Lung (tissue), 16 donors: Measurements from ENCODE around the gene TCF20. TPM values are rescaled to one million over a fixed set of nuclear protein-coding genes. Genes with fewer than 3 reads are reported as not detected.

ENCODE experiments used
- ATAC-seq: fragments of 200-7000 bp; cut with Tn5 transposase; one replicate; pipeline ENCODE4 v1.9.1; 2020; ENCODE audit warnings: moderate number of reproducible peaks; ENCODE audit not compliant: insufficient read depth, low FRiP score
- DNase-seq, 3 donors: peaks; one replicate each; pipeline ENCODE4 v3.0.0-alpha.2; 2013 to 2017
- H3K27ac ChIP-seq, 2 donors: one replicate each; pipeline ENCODE4 v1.5.1; 2013; ENCODE audit warnings: mild to moderate bottlenecking in 2 of 2, moderate library complexity in 2 of 2, control low read depth in 1 of 2, inconsistent platforms in 1 of 2, low read depth in 1 of 2, low read length in 1 of 2
- H3K27me3 ChIP-seq, 3 donors: one replicate each; pipeline ENCODE4 v1.5.1; 2013; ENCODE audit warnings: low read length in 2 of 3; ENCODE audit not compliant: control insufficient read depth in 3 of 3, insufficient read depth in 3 of 3
- H3K36me3 ChIP-seq, 4 donors: one replicate each; pipeline ENCODE4 v1.5.1; 2013; ENCODE audit warnings: low read length in 4 of 4, mild to moderate bottlenecking in 1 of 4, moderate library complexity in 1 of 4; ENCODE audit not compliant: control insufficient read depth in 4 of 4, insufficient read depth in 4 of 4
- H3K4me1 ChIP-seq, 5 donors: one replicate each; pipeline ENCODE4 v1.5.1; 2013; ENCODE audit warnings: low read length in 5 of 5, mild to moderate bottlenecking in 2 of 5, moderate library complexity in 1 of 5; ENCODE audit not compliant: control insufficient read depth in 5 of 5, insufficient read depth in 5 of 5
- H3K4me3 ChIP-seq: one replicate; pipeline ENCODE4 v1.5.1; 2013; ENCODE audit warnings: mild to moderate bottlenecking, control low read depth, moderate library complexity
- H3K9ac ChIP-seq, 2 donors: one replicate each; pipeline ENCODE4 v1.5.1; 2013; ENCODE audit warnings: low read length in 2 of 2, control low read depth in 1 of 2; ENCODE audit not compliant: insufficient read depth in 1 of 2
- H3K9me3 ChIP-seq, 4 donors: one replicate each; pipeline ENCODE4 v1.5.1; 2013; ENCODE audit warnings: low read length in 3 of 4, mild to moderate bottlenecking in 1 of 4, moderate library complexity in 1 of 4; ENCODE audit not compliant: control insufficient read depth in 4 of 4, insufficient read depth in 3 of 4
- WGBS, 2 donors: extraction: QIAGEN DNeasy Blood & Tissue Kit; methylation state at CpG; one replicate each; pipeline ENCODE4 v1.1.7; 2013; 5-methylcytosine and 5-hydroxymethylcytosine counted together
- long read RNA-seq, 5 donors: transcript quantifications; one replicate each; lab custom pipeline, GENCODE V29; 2026
- polyA plus RNA-seq, 2 donors: library from polyadenylated mRNA; stranded (reverse); fragments of 200-250 nt; gene quantifications; one replicate each; pipeline ENCODE4 v1.2.1, GENCODE V29; 2013
- total RNA-seq, 2 donors: library from RNA; depleted of rRNA in 1 of 2; stranded (reverse); fragments of >200 nt in 1 of 2; gene quantifications; one replicate each; pipeline ENCODE4 v1.2.1, GENCODE V29; 2014 to 2021
- TF ChIP-seq, protein P1 (sequence below): IDR thresholded peaks from 2 replicates; pipeline ENCODE4 v1.5.1; 2012; ENCODE audit warnings: mild to moderate bottlenecking; ENCODE audit errors: control extremely low read depth, extremely low read depth
- donor health status: control.
- donor health status: control.
- donor health status: Bipolar disorder and iron deficiency.
- donor health status: healthy.
- donor health status: DM: yes; HTN: yes; CAD: no.

TCF20 gene
- 10 to 100 TPM; 31.4 to 41.5 TPM for total RNA-seq
- polyA plus RNA-seq = 10 to 100 TPM in 1 of 2 donors, 1 to 10 TPM in 1; 9.7 to 13.9 TPM
- long read RNA-seq, donor 1, full-length matches to known transcripts = 4 of 10 reads
- long read RNA-seq, donor 1, partial matches to known transcripts = 6 of 10 reads
- long read RNA-seq, donor 1, other reads (novel, unspliced or antisense) = 0 of 10 reads
- long read RNA-seq, donor 2, full-length matches to known transcripts = 4 of 4 reads
- long read RNA-seq, donor 2, partial matches to known transcripts = 0 of 4 reads
- long read RNA-seq, donor 2, other reads (novel, unspliced or antisense) = 0 of 4 reads
- long read RNA-seq, donor 3, full-length matches to known transcripts = 3 of 3 reads
- long read RNA-seq, donor 3, partial matches to known transcripts = 0 of 3 reads
- long read RNA-seq, donor 3, other reads (novel, unspliced or antisense) = 0 of 3 reads
- long read RNA-seq, donor 4 = 0 reads
- long read RNA-seq, donor 5, full-length matches to known transcripts = 8 of 14 reads
- long read RNA-seq, donor 5, partial matches to known transcripts = 6 of 14 reads
- long read RNA-seq, donor 5, other reads (novel, unspliced or antisense) = 0 of 14 reads

DNA sequence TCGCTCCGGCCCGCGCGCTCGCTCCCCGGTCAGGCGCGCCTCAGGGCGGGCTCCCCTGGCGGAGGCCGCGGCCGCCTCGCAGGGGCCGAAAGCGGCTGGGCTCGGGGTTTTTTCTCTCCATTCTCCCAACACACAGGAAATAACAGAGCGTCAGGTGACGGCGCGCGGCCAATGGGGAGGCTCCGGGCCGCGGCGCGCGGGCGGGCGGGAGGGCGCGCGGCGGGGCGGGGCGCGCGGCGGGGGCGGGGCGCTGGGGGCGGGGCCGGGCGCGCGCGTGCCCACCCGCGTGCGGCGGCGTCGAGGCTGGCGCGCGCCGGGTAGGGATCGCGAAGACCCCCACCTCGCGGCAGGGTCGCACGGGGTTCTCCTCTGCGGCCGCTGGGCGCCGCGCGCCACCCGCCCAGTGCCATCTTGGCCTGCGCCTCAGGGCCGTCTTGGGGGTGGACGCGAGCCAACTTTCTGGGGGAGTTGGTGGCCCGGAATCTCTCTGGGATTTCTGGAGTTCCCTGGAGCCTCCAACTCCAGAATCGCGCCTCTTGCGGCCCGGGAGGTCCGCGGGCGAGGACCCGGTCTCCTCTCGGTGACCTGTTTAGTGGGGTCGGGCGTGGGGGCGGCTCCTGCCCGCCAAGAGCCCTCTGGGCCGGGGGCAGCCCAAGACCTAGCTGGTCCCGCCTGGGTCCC lies at the start of gene TCF20:
Gene TCF20 (minus strand): TSS at position 144 of the 681 bp plus-strand sequence. CDS start 55,348 bp downstream, outside the sequence.
- Histone ChIP-seq H3K9ac (peak within 1 kb of the TSS in 1 of 2 donors; percentile 46), H3K27me3 (no peaks in the 10 kb centered on the region), H3K27ac (peak within 1 kb of the TSS; percentile 72 to 92), H3K4me3 (peak within 1 kb of the TSS; percentile 98), H3K9me3 (no peaks in the 10 kb centered on the region), H3K4me1 (peaks cover 0 to 7% (median 4%) of the 10 kb centered on the region in 5 donors), H3K36me3 (no peaks in the 10 kb centered on the region)
- 7 to 14% methylated on average over 45 to 91 of the region's 91 CpGs for WGBS, 2 donors
- DNase-seq (peak; percentile 81 to 88 (median 86)), ATAC-seq (peak; percentile 73)
- TF ChIP-seq, protein P1, sequence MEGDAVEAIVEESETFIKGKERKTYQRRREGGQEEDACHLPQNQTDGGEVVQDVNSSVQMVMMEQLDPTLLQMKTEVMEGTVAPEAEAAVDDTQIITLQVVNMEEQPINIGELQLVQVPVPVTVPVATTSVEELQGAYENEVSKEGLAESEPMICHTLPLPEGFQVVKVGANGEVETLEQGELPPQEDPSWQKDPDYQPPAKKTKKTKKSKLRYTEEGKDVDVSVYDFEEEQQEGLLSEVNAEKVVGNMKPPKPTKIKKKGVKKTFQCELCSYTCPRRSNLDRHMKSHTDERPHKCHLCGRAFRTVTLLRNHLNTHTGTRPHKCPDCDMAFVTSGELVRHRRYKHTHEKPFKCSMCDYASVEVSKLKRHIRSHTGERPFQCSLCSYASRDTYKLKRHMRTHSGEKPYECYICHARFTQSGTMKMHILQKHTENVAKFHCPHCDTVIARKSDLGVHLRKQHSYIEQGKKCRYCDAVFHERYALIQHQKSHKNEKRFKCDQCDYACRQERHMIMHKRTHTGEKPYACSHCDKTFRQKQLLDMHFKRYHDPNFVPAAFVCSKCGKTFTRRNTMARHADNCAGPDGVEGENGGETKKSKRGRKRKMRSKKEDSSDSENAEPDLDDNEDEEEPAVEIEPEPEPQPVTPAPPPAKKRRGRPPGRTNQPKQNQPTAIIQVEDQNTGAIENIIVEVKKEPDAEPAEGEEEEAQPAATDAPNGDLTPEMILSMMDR = no peak

DNA sequence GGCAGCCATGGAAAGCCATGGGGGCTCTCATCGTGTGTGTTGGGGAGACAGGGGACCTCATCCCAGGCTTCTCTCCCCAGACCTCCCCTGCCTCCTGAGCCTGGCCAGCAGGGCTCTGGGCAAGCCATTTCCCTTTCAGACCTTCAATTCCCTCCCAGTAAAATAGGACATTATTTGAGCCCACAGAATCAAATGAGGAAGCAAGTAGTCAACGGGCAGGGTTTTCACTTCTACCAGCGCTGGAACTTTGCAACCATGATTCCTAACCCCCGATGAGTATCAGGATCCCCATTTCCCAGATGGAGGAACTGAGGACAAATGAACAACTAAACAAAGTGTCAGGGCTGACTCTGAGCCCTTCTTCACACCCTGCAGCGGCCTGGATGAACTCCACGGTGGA lies 48.9 kb upstream of the TCF20 start:
- DNase-seq (no peak), ATAC-seq (no peak)
- Histone ChIP-seq H3K4me3 (no peak overlapping the region), H3K27ac (no peak overlapping the region), H3K9me3 (peaks cover 0 to 2% (median 0%) of the 10 kb centered on the region in 4 donors), H3K9ac (no peak overlapping the region), H3K27me3 (no peaks in the 10 kb centered on the region), H3K4me1 (peaks cover 0 to 30% (median 9%) of the 10 kb centered on the region in 5 donors), H3K36me3 (no peaks in the 10 kb centered on the region)
- TF ChIP-seq, protein P1 = no peak
- WGBS, 2 donors = 82% methylated on average over 6 of the region's 6 CpGs

DNA sequence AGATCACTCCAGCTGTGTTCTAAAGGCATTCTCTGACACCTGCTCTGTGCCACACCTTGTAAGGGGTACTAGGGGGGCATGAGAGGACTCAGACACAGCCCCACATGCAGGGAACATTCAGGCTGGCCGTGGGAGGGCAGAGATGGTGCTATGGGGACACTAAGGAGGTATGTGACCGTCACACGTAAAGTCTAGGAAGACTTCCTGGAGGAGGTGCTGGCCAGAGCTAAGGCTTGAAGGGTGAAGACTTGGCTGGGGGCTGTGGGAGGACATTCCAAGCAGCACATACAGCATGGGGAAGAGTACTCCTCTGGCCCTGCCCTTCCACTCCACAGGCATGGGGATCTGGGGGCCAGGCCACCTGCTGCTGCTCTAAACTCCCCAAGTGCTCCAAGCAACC lies 48.5 kb upstream of the TCF20 start:
- no peak overlapping the region for H3K9ac ChIP-seq
- H3K4me1 ChIP-seq = peaks cover 0 to 34% (median 12%) of the 10 kb centered on the region in 5 donors
- H3K27ac ChIP-seq = no peak overlapping the region
- ATAC-seq = no peak
- H3K36me3 ChIP-seq = no peaks in the 10 kb centered on the region
- no peak for DNase-seq
- WGBS, 2 donors = 90 to 92% methylated on average over 3 of the region's 3 CpGs
- TF ChIP-seq, protein P1 = no peak
- no peaks in the 10 kb centered on the region for H3K27me3 ChIP-seq
- no peak overlapping the region for H3K4me3 ChIP-seq
- peaks cover 0 to 2% (median 0%) of the 10 kb centered on the region in 4 donors for H3K9me3 ChIP-seq
